Endodermal cell (in vitro differentiated cells): Measurements from ENCODE around the gene LYST. TPM values are rescaled to one million over a fixed set of nuclear protein-coding genes. Genes with fewer than 3 reads are reported as not detected.

ENCODE experiments used
- DNase-seq: peaks from one replicate; pipeline ENCODE4 v3.0.0-alpha.2; 2017
- H3K27ac ChIP-seq: 2 replicates; pipeline ENCODE4 v1.5.1; 2013; ENCODE audit warnings: mild to moderate bottlenecking, low read depth, low read length, moderate library complexity
- H3K27me3 ChIP-seq: 2 replicates; pipeline ENCODE4 v1.6.1; 2013; ENCODE audit warnings: mild to moderate bottlenecking, low read length, moderate library complexity; ENCODE audit not compliant: insufficient read depth, control insufficient read depth, poor library complexity, severe bottlenecking
- H3K36me3 ChIP-seq: 2 replicates; pipeline ENCODE4 v1.7.0; 2013; ENCODE audit warnings: mild to moderate bottlenecking, low read length, moderate library complexity; ENCODE audit not compliant: control insufficient read depth, insufficient read depth
- H3K4me1 ChIP-seq: one replicate; pipeline ENCODE4 v1.7.0; 2013; ENCODE audit warnings: low read length; ENCODE audit not compliant: control insufficient read depth, insufficient read depth
- H3K4me3 ChIP-seq: 2 replicates; pipeline ENCODE4 v1.5.1; 2013; ENCODE audit warnings: mild to moderate bottlenecking, low read length, moderate library complexity
- H3K9ac ChIP-seq: 2 replicates; pipeline ENCODE4 v1.6.1; 2013; ENCODE audit warnings: mild to moderate bottlenecking, low read length, moderate library complexity; ENCODE audit not compliant: poor library complexity, severe bottlenecking; ENCODE audit errors: extremely low read depth
- H3K9me3 ChIP-seq: 2 replicates; pipeline ENCODE4 v1.6.1; 2013; ENCODE audit warnings: mild to moderate bottlenecking, low read length, moderate library complexity; ENCODE audit not compliant: control insufficient read depth
- H3K27ac Mint-ChIP-seq: 2 replicates; pipeline ENCODE4 v1.8.0; 2020; ENCODE audit warnings: mixed read lengths
- H3K27me3 Mint-ChIP-seq: 2 replicates; pipeline ENCODE4 v1.8.0; 2021; ENCODE audit warnings: mild to moderate bottlenecking, mixed read lengths; ENCODE audit not compliant: insufficient read depth
- H3K36me3 Mint-ChIP-seq: 2 replicates; pipeline ENCODE4 v1.8.0; 2020; ENCODE audit warnings: low read depth, mixed read lengths
- H3K4me1 Mint-ChIP-seq: 2 replicates; pipeline ENCODE4 v1.8.0; 2020; ENCODE audit warnings: mixed read lengths
- H3K4me3 Mint-ChIP-seq: 2 replicates; pipeline ENCODE4 v1.8.0; 2020; ENCODE audit warnings: mild to moderate bottlenecking, moderate library complexity, mixed read lengths
- H3K9me3 Mint-ChIP-seq: 2 replicates; pipeline ENCODE4 v1.8.0; 2020; ENCODE audit warnings: mild to moderate bottlenecking, mixed read lengths
- CTCF ChIP-seq: fragments of 200-600 bp; sonication (generic); conservative IDR thresholded peaks from 2 replicates; pipeline ENCODE4 v1.5.0; 2021; ENCODE audit warnings: antibody characterized with exemption, mild to moderate bottlenecking
- WGBS, 2 experiments: methylation state at CpG; one replicate each; pipeline versions ENCODE4 v1.1.5 to v1.1.7; 2013; ENCODE audit warnings: missing lambda C conversion rate in 2 of 2, mixed read lengths in 1 of 2; ENCODE audit not compliant: insufficient coverage in 1 of 2, insufficient read length in 1 of 2; 5-methylcytosine and 5-hydroxymethylcytosine counted together
- total RNA-seq, 2 donors: library from RNA; stranded (reverse); fragmentation: NEBNext Ultra II Directional in 1 of 2; extraction: Animal tissue kit (Norgen Biotek cat#: 25700) in 1 of 2; gene quantifications; 2 replicates in 1 of 2; 3 replicates in 1 of 2; pipeline ENCODE4 v1.2.1, GENCODE V29; 2021

The LYST gene
- total RNA-seq, 2 donors from 2014 or later = 2.5 to 6.8 TPM

GRCh38 chr1:235783148-235783776, 83.4 kb downstream of the LYST start:
- peak; percentile 76 for TF ChIP-seq CTCF
- no peaks in the 10 kb centered on the region for H3K36me3 Mint-ChIP-seq
- H3K9me3 Mint-ChIP-seq = no peaks in the 10 kb centered on the region
- Histone ChIP-seq H3K9me3 (no peaks in the 10 kb centered on the region), H3K27me3 (no peaks in the 10 kb centered on the region), H3K4me1 (no peaks in the 10 kb centered on the region), H3K27ac (no peak overlapping the region), H3K36me3 (no peaks in the 10 kb centered on the region), H3K9ac (no peak overlapping the region), H3K4me3 (no peak overlapping the region)
- H3K4me3 Mint-ChIP-seq = no peak overlapping the region
- H3K27ac Mint-ChIP-seq = no peak overlapping the region
- no peaks in the 10 kb centered on the region for H3K4me1 Mint-ChIP-seq
- WGBS, 2 experiments = 47 to 49% methylated on average over 3 to 6 of the region's 8 CpGs
- no peak for DNase-seq
- H3K27me3 Mint-ChIP-seq = no peaks in the 10 kb centered on the region

- H3K4me3 Mint-ChIP-seq = no peak overlapping the region
- no peak overlapping the region for H3K9ac ChIP-seq
- H3K27ac ChIP-seq = no peak overlapping the region
- H3K36me3 ChIP-seq = no peaks in the 10 kb centered on the region
- no peak overlapping the region for H3K27ac Mint-ChIP-seq
- H3K9me3 Mint-ChIP-seq = no peaks in the 10 kb centered on the region
- no peaks in the 10 kb centered on the region for H3K27me3 Mint-ChIP-seq
- no peak overlapping the region for H3K4me3 ChIP-seq
- WGBS, 2 experiments = 89 to 97% methylated on average over 2 of the region's 2 CpGs
- no peak for TF ChIP-seq CTCF
- no peaks in the 10 kb centered on the region for H3K36me3 Mint-ChIP-seq
- H3K27me3 ChIP-seq = no peaks in the 10 kb centered on the region
- H3K4me1 Mint-ChIP-seq = no peaks in the 10 kb centered on the region
- no peak for DNase-seq
- no peaks in the 10 kb centered on the region for H3K4me1 ChIP-seq
- no peaks in the 10 kb centered on the region for H3K9me3 ChIP-seq
Measured at GRCh38 chr1:235782601-235783000, 84.1 kb downstream of the LYST start.

- TF ChIP-seq CTCF = no peak
- no peak overlapping the region for H3K4me3 ChIP-seq
- H3K27me3 ChIP-seq = no peaks in the 10 kb centered on the region
- Mint-ChIP-seq H3K4me3 (no peak overlapping the region), H3K9me3 (no peaks in the 10 kb centered on the region), H3K4me1 (no peaks in the 10 kb centered on the region), H3K27me3 (no peaks in the 10 kb centered on the region), H3K36me3 (no peaks in the 10 kb centered on the region), H3K27ac (no peak overlapping the region)
- H3K4me1 ChIP-seq = no peaks in the 10 kb centered on the region
- no peak overlapping the region for H3K27ac ChIP-seq
- H3K36me3 ChIP-seq = no peaks in the 10 kb centered on the region
- DNase-seq = no peak
- WGBS, 2 experiments = 94 to 96% methylated on average over 2 of the region's 2 CpGs
- no peaks in the 10 kb centered on the region for H3K9me3 ChIP-seq
- H3K9ac ChIP-seq = no peak overlapping the region
Measured at GRCh38 chr1:235781807-235782206, 84.9 kb downstream of the LYST start.
